ENCODE measurements around the gene GNAL. TPM values are rescaled to one million over a fixed set of nuclear protein-coding genes. Genes with fewer than 3 reads are reported as not detected.

Gene GNAL
- total RNA-seq, 4 donors from 2014 or later, result 22.8 to 30.4 (median 26.5) TPM

- H3K27me3 ChIP-seq, result no peaks in the 10 kb centered on the region
- no peaks in the 10 kb centered on the region for H3K36me3 ChIP-seq
- H3K4me1 ChIP-seq, result no peaks in the 10 kb centered on the region
- H3K27ac ChIP-seq, result no peak overlapping the region
- H3K9me3 ChIP-seq, result no peaks in the 10 kb centered on the region
- TF ChIP-seq, protein P1, sequence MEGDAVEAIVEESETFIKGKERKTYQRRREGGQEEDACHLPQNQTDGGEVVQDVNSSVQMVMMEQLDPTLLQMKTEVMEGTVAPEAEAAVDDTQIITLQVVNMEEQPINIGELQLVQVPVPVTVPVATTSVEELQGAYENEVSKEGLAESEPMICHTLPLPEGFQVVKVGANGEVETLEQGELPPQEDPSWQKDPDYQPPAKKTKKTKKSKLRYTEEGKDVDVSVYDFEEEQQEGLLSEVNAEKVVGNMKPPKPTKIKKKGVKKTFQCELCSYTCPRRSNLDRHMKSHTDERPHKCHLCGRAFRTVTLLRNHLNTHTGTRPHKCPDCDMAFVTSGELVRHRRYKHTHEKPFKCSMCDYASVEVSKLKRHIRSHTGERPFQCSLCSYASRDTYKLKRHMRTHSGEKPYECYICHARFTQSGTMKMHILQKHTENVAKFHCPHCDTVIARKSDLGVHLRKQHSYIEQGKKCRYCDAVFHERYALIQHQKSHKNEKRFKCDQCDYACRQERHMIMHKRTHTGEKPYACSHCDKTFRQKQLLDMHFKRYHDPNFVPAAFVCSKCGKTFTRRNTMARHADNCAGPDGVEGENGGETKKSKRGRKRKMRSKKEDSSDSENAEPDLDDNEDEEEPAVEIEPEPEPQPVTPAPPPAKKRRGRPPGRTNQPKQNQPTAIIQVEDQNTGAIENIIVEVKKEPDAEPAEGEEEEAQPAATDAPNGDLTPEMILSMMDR (IDR thresholded peaks at IDR 0.05), result no peak
- TF ChIP-seq POLR2A (IDR thresholded peaks at IDR 0.05), result no peak
- no peak for DNase-seq
- no peak overlapping the region for H3K4me3 ChIP-seq (replicated peaks in 1 of 3)
- intact Hi-C loops (cut with DNase I), result loop anchor here (10.0 kb wide), 1 partner anchor 56 kb away; no protein-coding TSS in a partner anchor
- 92 to 96% methylated on average over 7 of the region's 7 CpGs for WGBS, 2 donors
Measured at GRCh38 chr18:11821208-11821607, 132.1 kb downstream of the GNAL start.

GRCh38 chr18:11821643-11822237, 132.7 kb downstream of the GNAL start:
- H3K9me3 ChIP-seq, result no peaks in the 10 kb centered on the region
- no peaks in the 10 kb centered on the region for H3K27me3 ChIP-seq
- no peaks in the 10 kb centered on the region for H3K36me3 ChIP-seq
- WGBS, 2 donors, result 91 to 98% methylated on average over 16 to 34 of the region's 40 CpGs
- TF ChIP-seq, protein P1 (IDR thresholded peaks at IDR 0.05), result no peak
- no peak for TF ChIP-seq POLR2A (IDR thresholded peaks at IDR 0.05)
- H3K4me3 ChIP-seq (replicated peaks in 1 of 3), result no peak overlapping the region
- H3K27ac ChIP-seq, result no peak overlapping the region
- intact Hi-C loops (cut with DNase I), result loop anchor here (10.0 kb wide), 1 partner anchor 57 kb away; no protein-coding TSS in a partner anchor
- no peak for DNase-seq
- no peaks in the 10 kb centered on the region for H3K4me1 ChIP-seq

DNA sequence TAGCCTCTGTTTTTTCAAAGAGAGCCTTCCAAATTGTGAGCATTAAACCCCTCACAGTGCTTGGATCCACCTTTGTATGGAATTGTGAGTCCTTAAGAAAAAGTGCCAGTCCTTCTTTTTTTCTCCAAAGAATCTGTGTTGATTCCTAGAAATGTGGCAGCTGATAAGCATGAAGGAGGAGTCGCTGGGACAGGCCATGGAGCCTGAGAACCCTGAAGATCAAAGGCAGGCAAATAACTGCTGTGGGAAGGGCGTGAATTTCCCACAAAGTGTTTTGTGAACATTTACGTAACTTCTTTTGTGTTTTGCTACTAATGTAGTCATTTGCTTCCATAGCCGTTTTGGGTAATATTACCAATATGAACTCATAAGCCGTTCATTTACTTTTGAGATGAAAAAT, 134.5 kb downstream of the GNAL start:
- H3K9me3 ChIP-seq, result no peaks in the 10 kb centered on the region
- no peak for DNase-seq
- no peak overlapping the region for H3K4me3 ChIP-seq (replicated peaks in 1 of 3)
- no peak overlapping the region for H3K27ac ChIP-seq
- H3K27me3 ChIP-seq, result no peaks in the 10 kb centered on the region
- intact Hi-C loops (cut with DNase I), result loop anchor here (10.0 kb wide), 1 partner anchor 59 kb away; no protein-coding TSS in a partner anchor
- 70 to 80% methylated on average over 5 of the region's 5 CpGs for WGBS, 2 donors
- H3K4me1 ChIP-seq, result no peaks in the 10 kb centered on the region
- TF ChIP-seq, protein P1 (IDR thresholded peaks at IDR 0.05), result no peak
- no peak for TF ChIP-seq POLR2A (IDR thresholded peaks at IDR 0.05)
- H3K36me3 ChIP-seq, result no peaks in the 10 kb centered on the region

GRCh38 chr18:11826836-11827235, 137.8 kb downstream of the GNAL start:
- no peaks in the 10 kb centered on the region for H3K27me3 ChIP-seq
- H3K4me3 ChIP-seq (replicated peaks in 1 of 3), result no peak overlapping the region
- DNase-seq, result no peak
- H3K4me1 ChIP-seq, result no peaks in the 10 kb centered on the region
- TF ChIP-seq POLR2A (IDR thresholded peaks at IDR 0.05), result no peak
- TF ChIP-seq, protein P1 (IDR thresholded peaks at IDR 0.05), result no peak
- intact Hi-C loops (cut with DNase I), result loop anchor here (10.0 kb wide), 1 partner anchor 62 kb away; no protein-coding TSS in a partner anchor
- H3K27ac ChIP-seq, result no peak overlapping the region
- no peaks in the 10 kb centered on the region for H3K9me3 ChIP-seq
- H3K36me3 ChIP-seq, result no peaks in the 10 kb centered on the region
- WGBS, 2 donors, result 87 to 91% methylated on average over 12 of the region's 12 CpGs

- Histone ChIP-seq H3K27ac (no peak overlapping the region), H3K4me3 (replicated peaks in 1 of 3) (no peak overlapping the region), H3K27me3 (no peaks in the 10 kb centered on the region), H3K9me3 (no peaks in the 10 kb centered on the region), H3K4me1 (no peaks in the 10 kb centered on the region), H3K36me3 (no peaks in the 10 kb centered on the region)
- TF ChIP-seq POLR2A (IDR thresholded peaks at IDR 0.05), result no peak
- TF ChIP-seq, protein P1 (IDR thresholded peaks at IDR 0.05), result no peak
- 77 to 85% methylated on average over 6 of the region's 6 CpGs for WGBS, 2 donors
- DNase-seq, result no peak
- intact Hi-C loops (cut with DNase I), result loop anchor here (10.0 kb wide), 1 partner anchor 64 kb away; no protein-coding TSS in a partner anchor
Measured at GRCh38 chr18:11828786-11829432, 139.8 kb downstream of the GNAL start.

All from thyroid gland (tissue), 4 donors.